ENCODE measurements around the gene EREG.

Gene EREG

GRCh38 chr4:74426101-74426500 is 61.2 kb downstream of the EREG start:
- Histone ChIP-seq H3K9ac (ENCODE audit: low read depth, low read length) (no peak overlapping the region), H3K36me3 (ENCODE audit: control insufficient read depth, insufficient read depth, low read length) (no peaks in the 10 kb centered on the region), H3K4me1 (ENCODE audit: control insufficient read depth, insufficient read depth, low read length) (peaks cover 5% of the 10 kb centered on the region), H3K27me3 (ENCODE audit: control insufficient read depth, insufficient read depth, low read length) (no peaks in the 10 kb centered on the region), H3K27ac (ENCODE audit: low read depth, low read length) (no peak overlapping the region), H3K4me3 (ENCODE audit: low read depth, low read length) (no peak overlapping the region), H3K9me3 (ENCODE audit: control insufficient read depth, insufficient read depth, low read length) (no peaks in the 10 kb centered on the region)

GRCh38 chr4:74428276-74428675 is 63.3 kb downstream of the EREG start:
- H3K36me3 ChIP-seq (ENCODE audit: control insufficient read depth, insufficient read depth, low read length): no peaks in the 10 kb centered on the region
- H3K27me3 ChIP-seq (ENCODE audit: control insufficient read depth, insufficient read depth, low read length): no peaks in the 10 kb centered on the region
- no peak overlapping the region for H3K27ac ChIP-seq (ENCODE audit: low read depth, low read length)
- H3K9me3 ChIP-seq (ENCODE audit: control insufficient read depth, insufficient read depth, low read length): no peaks in the 10 kb centered on the region
- H3K4me1 ChIP-seq (ENCODE audit: control insufficient read depth, insufficient read depth, low read length): peaks cover 1% of the 10 kb centered on the region
- H3K4me3 ChIP-seq (ENCODE audit: low read depth, low read length): no peak overlapping the region
- no peak overlapping the region for H3K9ac ChIP-seq (ENCODE audit: low read depth, low read length)

GRCh38 chr4:74431113-74431826 is 66.3 kb downstream of the EREG start:
- no peaks in the 10 kb centered on the region for H3K4me1 ChIP-seq (ENCODE audit: control insufficient read depth, insufficient read depth, low read length)
- no peaks in the 10 kb centered on the region for H3K9me3 ChIP-seq (ENCODE audit: control insufficient read depth, insufficient read depth, low read length)
- no peak overlapping the region for H3K27ac ChIP-seq (ENCODE audit: low read depth, low read length)
- H3K4me3 ChIP-seq (ENCODE audit: low read depth, low read length): no peak overlapping the region
- no peaks in the 10 kb centered on the region for H3K36me3 ChIP-seq (ENCODE audit: control insufficient read depth, insufficient read depth, low read length)
- H3K27me3 ChIP-seq (ENCODE audit: control insufficient read depth, insufficient read depth, low read length): no peaks in the 10 kb centered on the region
- H3K9ac ChIP-seq (ENCODE audit: low read depth, low read length): no peak overlapping the region

- H3K27ac ChIP-seq (ENCODE audit: low read depth, low read length): no peak overlapping the region
- H3K4me3 ChIP-seq (ENCODE audit: low read depth, low read length): no peak overlapping the region
- no peaks in the 10 kb centered on the region for H3K9me3 ChIP-seq (ENCODE audit: control insufficient read depth, insufficient read depth, low read length)
- no peaks in the 10 kb centered on the region for H3K27me3 ChIP-seq (ENCODE audit: control insufficient read depth, insufficient read depth, low read length)
- no peaks in the 10 kb centered on the region for H3K4me1 ChIP-seq (ENCODE audit: control insufficient read depth, insufficient read depth, low read length)
- H3K9ac ChIP-seq (ENCODE audit: low read depth, low read length): no peak overlapping the region
- H3K36me3 ChIP-seq (ENCODE audit: control insufficient read depth, insufficient read depth, low read length): no peaks in the 10 kb centered on the region
Measured at GRCh38 chr4:74433043-74433442, 68.1 kb downstream of the EREG start.

- no peak overlapping the region for H3K4me3 ChIP-seq (ENCODE audit: low read depth, low read length)
- no peaks in the 10 kb centered on the region for H3K4me1 ChIP-seq (ENCODE audit: control insufficient read depth, insufficient read depth, low read length)
- H3K27me3 ChIP-seq (ENCODE audit: control insufficient read depth, insufficient read depth, low read length): no peaks in the 10 kb centered on the region
- no peak overlapping the region for H3K9ac ChIP-seq (ENCODE audit: low read depth, low read length)
- no peaks in the 10 kb centered on the region for H3K36me3 ChIP-seq (ENCODE audit: control insufficient read depth, insufficient read depth, low read length)
- H3K27ac ChIP-seq (ENCODE audit: low read depth, low read length): no peak overlapping the region
- H3K9me3 ChIP-seq (ENCODE audit: control insufficient read depth, insufficient read depth, low read length): no peaks in the 10 kb centered on the region
Measured at GRCh38 chr4:74433541-74434172, 68.7 kb downstream of the EREG start.

GRCh38 chr4:74435296-74435695 is 70.4 kb downstream of the EREG start:
- no peak overlapping the region for H3K4me3 ChIP-seq (ENCODE audit: low read depth, low read length)
- H3K27me3 ChIP-seq (ENCODE audit: control insufficient read depth, insufficient read depth, low read length): no peaks in the 10 kb centered on the region
- H3K9me3 ChIP-seq (ENCODE audit: control insufficient read depth, insufficient read depth, low read length): no peaks in the 10 kb centered on the region
- no peak overlapping the region for H3K9ac ChIP-seq (ENCODE audit: low read depth, low read length)
- H3K27ac ChIP-seq (ENCODE audit: low read depth, low read length): no peak overlapping the region
- no peaks in the 10 kb centered on the region for H3K36me3 ChIP-seq (ENCODE audit: control insufficient read depth, insufficient read depth, low read length)
- H3K4me1 ChIP-seq (ENCODE audit: control insufficient read depth, insufficient read depth, low read length): no peaks in the 10 kb centered on the region

- H3K36me3 ChIP-seq (ENCODE audit: control insufficient read depth, insufficient read depth, low read length): no peaks in the 10 kb centered on the region
- no peaks in the 10 kb centered on the region for H3K4me1 ChIP-seq (ENCODE audit: control insufficient read depth, insufficient read depth, low read length)
Measured at GRCh38 chr4:74437866-74438265, 72.9 kb downstream of the EREG start.

More at GRCh38 chr4:74437866-74438265, 72.9 kb downstream of the EREG start:
- H3K27me3 ChIP-seq (ENCODE audit: control insufficient read depth, insufficient read depth, low read length): no peaks in the 10 kb centered on the region
- H3K9me3 ChIP-seq (ENCODE audit: control insufficient read depth, insufficient read depth, low read length): no peaks in the 10 kb centered on the region
- H3K27ac ChIP-seq (ENCODE audit: low read depth, low read length): no peak overlapping the region
- no peak overlapping the region for H3K4me3 ChIP-seq (ENCODE audit: low read depth, low read length)
- no peak overlapping the region for H3K9ac ChIP-seq (ENCODE audit: low read depth, low read length)

Measured in HUES48 (cell line).